ENCODE measurements around the gene TC2N. TPM values are rescaled to one million over a fixed set of nuclear protein-coding genes. Genes with fewer than 3 reads are reported as not detected.

TC2N gene
- total RNA-seq, 1 experiment from 2014 or later = 7.7 TPM

DNA sequence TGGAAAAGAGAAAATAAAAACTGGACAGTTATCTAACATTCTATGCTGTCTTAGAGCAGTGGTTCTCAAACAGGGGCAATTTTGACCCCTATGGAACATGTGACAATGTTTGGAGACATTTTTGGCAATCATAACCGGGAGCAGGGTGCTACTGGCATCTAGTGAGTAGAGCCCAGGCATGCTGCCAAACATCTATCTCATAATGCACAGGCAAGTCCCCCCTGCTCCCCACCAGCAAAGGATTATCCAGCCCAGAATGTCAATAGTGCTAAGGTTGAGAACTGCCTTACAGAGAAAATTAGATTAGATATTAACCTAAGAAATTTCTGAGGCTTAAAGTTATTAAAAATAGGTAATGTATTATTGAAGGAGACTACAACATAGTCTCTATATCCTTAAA, 112.5 kb downstream of the TC2N start:
- H3K4me1 ChIP-seq (replicated peaks; ENCODE audit: insufficient read depth) = peaks cover 39% of the 10 kb centered on the region
- H3K9me2 ChIP-seq (ENCODE audit: insufficient read depth) = no peaks in the 10 kb centered on the region
- intact Hi-C loops (cut with micrococcal nuclease; ENCODE audit: unreplicated experiment) = no loop called here
- no peaks in the 10 kb centered on the region; the same call in none of the 2 replicates for H3K9me3 ChIP-seq (ENCODE audit: insufficient read depth, low read depth)
- H3K36me3 ChIP-seq (ENCODE audit: low read depth) = no peaks in the 10 kb centered on the region
- no peaks in the 10 kb centered on the region for H3K79me2 ChIP-seq (ENCODE audit: low read depth)
- CTCF ChIA-PET = no interaction called here
- no peak for TF ChIP-seq EZH2 (IDR thresholded peaks at IDR 0.05; ENCODE audit: low read depth)
- TF ChIP-seq, protein P1, sequence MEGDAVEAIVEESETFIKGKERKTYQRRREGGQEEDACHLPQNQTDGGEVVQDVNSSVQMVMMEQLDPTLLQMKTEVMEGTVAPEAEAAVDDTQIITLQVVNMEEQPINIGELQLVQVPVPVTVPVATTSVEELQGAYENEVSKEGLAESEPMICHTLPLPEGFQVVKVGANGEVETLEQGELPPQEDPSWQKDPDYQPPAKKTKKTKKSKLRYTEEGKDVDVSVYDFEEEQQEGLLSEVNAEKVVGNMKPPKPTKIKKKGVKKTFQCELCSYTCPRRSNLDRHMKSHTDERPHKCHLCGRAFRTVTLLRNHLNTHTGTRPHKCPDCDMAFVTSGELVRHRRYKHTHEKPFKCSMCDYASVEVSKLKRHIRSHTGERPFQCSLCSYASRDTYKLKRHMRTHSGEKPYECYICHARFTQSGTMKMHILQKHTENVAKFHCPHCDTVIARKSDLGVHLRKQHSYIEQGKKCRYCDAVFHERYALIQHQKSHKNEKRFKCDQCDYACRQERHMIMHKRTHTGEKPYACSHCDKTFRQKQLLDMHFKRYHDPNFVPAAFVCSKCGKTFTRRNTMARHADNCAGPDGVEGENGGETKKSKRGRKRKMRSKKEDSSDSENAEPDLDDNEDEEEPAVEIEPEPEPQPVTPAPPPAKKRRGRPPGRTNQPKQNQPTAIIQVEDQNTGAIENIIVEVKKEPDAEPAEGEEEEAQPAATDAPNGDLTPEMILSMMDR (conservative IDR thresholded peaks at IDR 0.05) = no peak
- DNase-seq = no peak
- no peaks in the 10 kb centered on the region for H4K20me1 ChIP-seq (ENCODE audit: insufficient read depth)
- H3K27ac ChIP-seq = peak overlapping the region; percentile 70
- BruUV-seq (replicated peaks) = no TSS peak
- peaks cover 16% of the 10 kb centered on the region for H3F3A ChIP-seq (ENCODE audit: insufficient read depth, low read depth)
- H3K27me3 ChIP-seq (ENCODE audit: insufficient read depth, low read depth) = no peaks in the 10 kb centered on the region
- no peak overlapping the region for H2AFZ ChIP-seq
- H3K4me2 ChIP-seq = no peak overlapping the region; the same call in 1 of the 2 replicates
- no peak overlapping the region for H3K4me3 ChIP-seq
- POLR2A ChIA-PET (ENCODE audit: unreplicated experiment) = no interaction called here

DNA sequence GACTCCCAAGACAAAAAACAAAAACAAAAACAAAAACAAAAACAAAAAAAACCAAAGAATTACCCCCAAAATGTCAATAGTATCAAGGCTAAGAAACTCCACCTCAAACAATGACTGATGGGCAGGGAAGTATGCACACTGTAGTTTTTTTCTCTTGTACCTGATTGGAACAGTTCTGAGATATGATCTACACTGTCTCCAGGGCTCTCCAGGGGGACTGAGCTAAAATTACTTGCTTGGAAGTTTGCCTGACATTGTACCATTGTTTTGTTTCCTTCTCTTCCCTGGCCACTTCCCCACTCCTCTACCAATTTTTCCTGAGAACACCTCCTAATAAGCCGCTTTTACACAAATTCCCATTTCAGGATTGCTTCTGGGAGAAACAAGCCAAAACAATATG, 113.2 kb downstream of the TC2N start:
- H3K27ac ChIP-seq = no peak overlapping the region
- no peaks in the 10 kb centered on the region; the same call in none of the 2 replicates for H3K9me3 ChIP-seq (ENCODE audit: insufficient read depth, low read depth)
- H3F3A ChIP-seq (ENCODE audit: insufficient read depth, low read depth) = peaks cover 16% of the 10 kb centered on the region
- no peak overlapping the region for H3K4me2 ChIP-seq
- H4K20me1 ChIP-seq (ENCODE audit: insufficient read depth) = no peaks in the 10 kb centered on the region
- H3K36me3 ChIP-seq (ENCODE audit: low read depth) = no peaks in the 10 kb centered on the region
- DNase-seq = no peak
- POLR2A ChIA-PET (ENCODE audit: unreplicated experiment) = no interaction called here
- H3K27me3 ChIP-seq (ENCODE audit: insufficient read depth, low read depth) = no peaks in the 10 kb centered on the region
- TF ChIP-seq EZH2 (IDR thresholded peaks at IDR 0.05; ENCODE audit: low read depth) = no peak
- TF ChIP-seq, protein P1 (conservative IDR thresholded peaks at IDR 0.05) = no peak
- H3K4me1 ChIP-seq (replicated peaks; ENCODE audit: insufficient read depth) = peaks cover 39% of the 10 kb centered on the region
- CTCF ChIA-PET = interaction anchor here (0.6 kb wide), 1 partner anchor 171 kb away, joined by 5 read pairs; no protein-coding TSS in a partner anchor
- no peak overlapping the region for H2AFZ ChIP-seq
- intact Hi-C loops (cut with micrococcal nuclease; ENCODE audit: unreplicated experiment) = no loop called here
- no TSS peak for BruUV-seq (replicated peaks)
- H3K9me2 ChIP-seq (ENCODE audit: insufficient read depth) = no peaks in the 10 kb centered on the region
- H3K79me2 ChIP-seq (ENCODE audit: low read depth) = no peaks in the 10 kb centered on the region
- no peak overlapping the region for H3K4me3 ChIP-seq

DNA sequence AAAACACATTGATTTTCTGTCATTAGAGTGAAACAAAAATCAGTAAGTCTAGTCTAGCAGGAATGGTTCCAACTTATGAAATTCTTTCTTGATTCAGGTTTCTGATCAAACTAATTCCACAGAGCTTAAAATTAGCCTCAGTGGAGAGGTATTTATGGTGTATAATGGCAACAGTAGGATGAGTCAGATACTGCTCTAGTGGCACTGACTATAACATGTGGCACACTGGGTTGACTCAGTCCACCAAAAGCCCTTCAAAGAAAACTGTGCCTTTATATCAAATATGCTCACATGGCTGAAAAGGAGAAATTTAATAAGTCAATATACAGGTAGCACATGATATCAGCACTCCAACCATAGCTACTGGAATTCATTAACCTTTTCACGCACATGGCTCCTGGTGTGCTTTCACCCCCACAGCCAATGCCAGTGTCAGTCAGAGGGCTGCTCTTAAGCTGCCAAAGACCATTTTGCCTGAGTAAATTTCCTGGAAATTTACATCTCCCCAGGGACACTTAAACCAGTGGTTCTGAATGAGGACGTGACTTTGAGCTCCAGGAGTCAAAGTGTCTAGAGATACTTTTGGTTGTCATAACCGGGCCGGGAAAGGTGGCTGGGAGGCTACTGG, 113.7 kb downstream of the TC2N start:
- Histone ChIP-seq H3K9me3 (ENCODE audit: insufficient read depth, low read depth) (no peaks in the 10 kb centered on the region; the same call in none of the 2 replicates), H3F3A (ENCODE audit: insufficient read depth, low read depth) (peaks cover 16% of the 10 kb centered on the region), H2AFZ (no peak overlapping the region), H3K4me3 (no peak overlapping the region), H3K27ac (0 out of 2 replicates have a peak overlapping the region, but pooled peaks have one; percentile 9), H3K9me2 (ENCODE audit: insufficient read depth) (no peaks in the 10 kb centered on the region), H3K4me2 (no peak overlapping the region), H3K79me2 (ENCODE audit: low read depth) (no peaks in the 10 kb centered on the region), H3K27me3 (ENCODE audit: insufficient read depth, low read depth) (no peaks in the 10 kb centered on the region), H3K4me1 (replicated peaks; ENCODE audit: insufficient read depth) (peaks cover 39% of the 10 kb centered on the region), H3K36me3 (ENCODE audit: low read depth) (no peaks in the 10 kb centered on the region), H4K20me1 (ENCODE audit: insufficient read depth) (no peaks in the 10 kb centered on the region)
- CTCF ChIA-PET = interaction anchor here (0.6 kb wide), 1 partner anchor 171 kb away, joined by 5 read pairs; no protein-coding TSS in a partner anchor
- intact Hi-C loops (cut with micrococcal nuclease; ENCODE audit: unreplicated experiment) = no loop called here
- no peak for TF ChIP-seq EZH2 (IDR thresholded peaks at IDR 0.05; ENCODE audit: low read depth)
- TF ChIP-seq, protein P1 (conservative IDR thresholded peaks at IDR 0.05) = no peak
- POLR2A ChIA-PET (ENCODE audit: unreplicated experiment) = no interaction called here
- DNase-seq = peak in 1 of 2 experiments; percentile 44
- BruUV-seq (replicated peaks) = no TSS peak
